GM18511 (cell line): ENCODE measurements around the gene NAA20.
"Not testable (repeated sequence)": the region's sequence is repeated elsewhere in the genome, so short reads cannot be mapped to it uniquely, and the experiment has no call there.

Experiments used
- ATAC-seq: cut with Tn5 transposase; IDR thresholded peaks from one replicate; pipeline ENCODE4 v1.9.1; 2021; ENCODE audit warnings: mild to moderate bottlenecking, moderate library complexity; ENCODE audit not compliant: unreplicated experiment

The NAA20 gene

GRCh38 chr20:19991308-19991707 lies 25.9 kb upstream of the NAA20 start:
- no peak for ATAC-seq

- no peak for ATAC-seq
These were observed 25.3 kb upstream of the NAA20 start for GRCh38 chr20:19991854-19992253.

GRCh38 chr20:19992996-19993908 lies 23.9 kb upstream of the NAA20 start:
- no peak for ATAC-seq

- ATAC-seq, result no peak
These were observed 23.0 kb upstream of the NAA20 start for GRCh38 chr20:19993958-19994669.

- no peak for ATAC-seq
These were observed 21.8 kb upstream of the NAA20 start for GRCh38 chr20:19995220-19995863.

GRCh38 chr20:19996222-19996621 lies 20.9 kb upstream of the NAA20 start:
- ATAC-seq, result no peak

- no peak for ATAC-seq
These were observed 20.2 kb upstream of the NAA20 start for GRCh38 chr20:19996917-19997316.

DNA sequence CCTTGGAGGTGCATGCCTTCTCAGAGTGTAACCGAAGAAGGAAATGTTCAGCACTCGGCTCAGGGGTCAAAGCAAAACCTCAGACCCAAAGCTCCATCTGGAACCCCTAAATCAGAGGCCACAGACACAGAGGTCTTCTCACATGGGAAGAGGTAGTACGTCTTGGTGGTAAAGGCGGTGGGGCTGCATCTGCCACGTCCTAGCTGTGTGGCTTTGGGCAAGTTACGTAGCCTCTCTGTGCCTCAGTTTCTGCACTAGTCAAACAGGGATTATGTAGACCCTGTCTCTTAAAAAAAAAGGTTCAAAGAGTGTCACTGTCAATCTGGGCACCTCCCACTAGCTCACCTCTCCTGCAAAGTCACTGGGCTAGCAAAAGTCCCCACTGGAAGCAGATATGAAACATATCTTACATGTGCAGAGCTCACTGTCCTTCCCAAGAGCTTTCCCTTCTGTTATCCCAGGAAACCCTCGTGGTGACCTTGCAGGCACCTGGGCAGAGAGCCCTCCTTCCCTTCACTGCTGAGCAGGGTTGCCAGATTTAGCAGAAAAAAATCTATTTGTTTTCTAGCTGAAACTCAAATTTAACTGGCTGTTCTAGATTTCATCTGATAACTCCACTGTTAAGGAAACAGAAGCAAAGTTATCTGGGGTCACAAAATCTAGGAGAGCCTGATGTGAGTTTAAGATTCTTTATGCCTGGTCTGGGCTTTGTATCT lies 18.0 kb upstream of the NAA20 start:
- no peak for ATAC-seq

DNA sequence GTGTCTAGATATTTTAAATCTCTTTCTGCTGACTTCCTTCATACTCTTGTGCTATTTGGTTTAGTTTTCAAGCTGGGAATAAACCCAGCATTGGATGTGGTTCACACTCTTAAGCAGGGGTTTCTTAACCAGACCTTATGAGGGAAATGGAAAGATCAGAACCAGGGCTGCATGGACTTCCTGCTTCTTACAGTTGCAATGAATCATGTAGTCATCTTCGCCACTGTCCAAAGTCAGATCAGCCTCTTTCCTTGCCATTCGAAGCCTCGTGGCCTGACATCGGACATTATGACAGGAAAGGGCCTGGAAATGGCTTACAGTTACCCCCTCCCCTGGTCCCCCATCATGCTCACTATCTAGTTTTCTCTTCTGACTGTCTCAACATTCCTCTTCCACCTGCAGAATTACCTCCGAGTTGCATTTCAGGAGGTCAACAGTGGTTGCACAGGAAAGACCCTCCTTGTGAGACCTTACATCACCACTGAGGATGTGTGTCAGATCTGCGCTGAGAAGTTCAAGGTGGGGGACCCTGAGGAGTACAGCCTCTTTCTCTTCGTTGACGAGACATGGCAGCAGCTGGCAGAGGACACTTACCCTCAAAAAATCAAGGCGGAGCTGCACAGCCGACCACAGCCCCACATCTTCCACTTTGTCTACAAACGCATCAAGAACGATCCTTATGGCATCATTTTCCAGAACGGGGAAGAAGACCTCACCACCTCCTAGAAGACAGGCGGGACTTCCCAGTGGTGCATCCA lies 16.8 kb upstream of the NAA20 start:
- no peak for ATAC-seq

GRCh38 chr20:20002101-20002998 lies 14.8 kb upstream of the NAA20 start:
- no peak for ATAC-seq

DNA sequence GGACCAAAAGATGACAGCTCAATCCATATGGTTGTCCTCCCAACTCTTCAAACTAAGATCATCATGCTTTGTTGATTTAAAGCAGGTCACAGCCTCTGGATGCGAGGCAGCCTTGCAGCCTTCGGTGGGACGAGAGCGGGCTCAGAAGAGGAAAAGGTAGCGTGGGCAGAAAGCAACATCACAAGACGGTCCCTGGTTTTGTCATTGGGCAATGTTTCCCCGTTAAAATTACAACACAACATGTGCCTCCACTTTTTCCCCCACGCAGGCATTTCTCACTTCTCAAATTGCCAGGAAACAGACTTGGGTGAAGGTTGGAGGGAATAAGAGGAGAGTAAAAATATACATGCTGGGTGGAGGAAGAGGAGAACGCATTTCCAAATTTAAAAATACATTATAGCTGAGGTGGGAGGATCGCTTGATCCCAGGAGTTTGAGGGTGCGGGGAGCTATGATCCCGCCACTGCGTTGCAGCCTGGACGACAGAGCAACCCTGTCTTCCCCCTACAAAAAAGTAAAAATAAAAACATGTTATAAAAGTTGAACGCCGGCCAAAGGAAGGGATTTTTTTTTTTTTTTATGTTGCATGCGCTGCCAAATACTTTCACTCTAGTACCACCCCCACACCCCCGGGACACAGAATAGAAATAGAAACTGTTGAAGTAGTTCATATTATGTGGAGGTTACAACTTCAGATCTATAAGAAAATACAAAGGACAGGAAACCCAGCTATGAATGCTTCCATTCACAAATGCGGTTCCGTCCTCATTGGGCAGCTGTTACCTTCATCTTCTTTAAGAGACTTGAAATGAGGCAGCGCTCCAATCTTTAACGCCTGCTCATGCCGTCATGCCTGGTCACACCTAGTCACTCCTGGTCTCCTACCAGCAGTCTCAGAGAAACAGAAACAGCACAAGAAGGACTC lies 13.9 kb upstream of the NAA20 start:
- ATAC-seq, result peak; percentile 72

GRCh38 chr20:20003955-20004322 lies 13.2 kb upstream of the NAA20 start:
- ATAC-seq, result not testable (repeated sequence)

DNA sequence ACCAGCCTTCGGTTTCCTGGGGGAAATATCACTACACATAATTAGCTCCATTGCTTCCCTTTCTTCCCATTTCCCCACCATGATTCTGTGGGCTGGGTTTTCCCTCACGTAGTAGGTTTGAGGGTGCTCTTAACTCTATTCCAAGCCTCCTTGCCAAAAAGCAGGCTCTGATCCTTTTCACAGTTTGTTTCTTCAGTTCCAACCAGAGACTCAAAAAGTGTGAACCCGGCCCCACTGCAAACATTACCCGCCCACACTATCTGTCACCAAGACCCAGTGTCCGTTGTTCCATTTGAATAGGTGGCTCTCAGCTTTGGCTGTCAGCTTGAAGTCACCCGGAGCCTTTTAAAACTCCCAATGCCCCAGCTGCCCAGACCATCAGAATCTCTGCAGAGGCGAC lies 11.8 kb upstream of the NAA20 start:
- ATAC-seq, result no peak

- no peak for ATAC-seq
These were observed 7.3 kb upstream of the NAA20 start for GRCh38 chr20:20009784-20010253.

GRCh38 chr20:20010639-20011500 lies 6.3 kb upstream of the NAA20 start:
- ATAC-seq, result no peak

DNA sequence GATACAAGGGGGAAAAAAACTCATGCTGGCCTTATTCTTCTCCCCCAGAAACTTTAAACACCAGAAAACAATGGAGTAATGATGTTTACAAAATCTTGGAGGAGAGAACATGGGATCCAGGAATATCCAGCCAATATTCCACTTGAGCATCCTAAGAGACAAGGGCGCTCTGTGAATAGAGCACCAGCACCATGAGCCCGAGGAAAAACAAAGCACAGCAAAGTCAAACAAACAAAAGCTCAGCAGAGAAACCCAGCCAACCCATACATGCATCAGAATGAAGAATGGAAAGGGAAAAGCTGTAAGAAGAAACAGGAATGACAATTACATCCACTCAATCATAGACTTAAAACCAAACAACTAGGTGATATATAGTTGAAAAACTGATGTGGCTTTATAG lies 4.6 kb upstream of the NAA20 start:
- no peak for ATAC-seq

GRCh38 chr20:20014659-20015058 lies 2.5 kb upstream of the NAA20 start:
- ATAC-seq, result no peak
